NCI-H1092 treated with DMSO at 0.1 percent for 48 hours (cell line): ENCODE results near the gene PGAM2.

ENCODE experiments used
- DNase-seq: peaks from one replicate; lab custom pipeline; 2025; lab: John Stamatoyannopoulos, UW

Gene PGAM2

DNA sequence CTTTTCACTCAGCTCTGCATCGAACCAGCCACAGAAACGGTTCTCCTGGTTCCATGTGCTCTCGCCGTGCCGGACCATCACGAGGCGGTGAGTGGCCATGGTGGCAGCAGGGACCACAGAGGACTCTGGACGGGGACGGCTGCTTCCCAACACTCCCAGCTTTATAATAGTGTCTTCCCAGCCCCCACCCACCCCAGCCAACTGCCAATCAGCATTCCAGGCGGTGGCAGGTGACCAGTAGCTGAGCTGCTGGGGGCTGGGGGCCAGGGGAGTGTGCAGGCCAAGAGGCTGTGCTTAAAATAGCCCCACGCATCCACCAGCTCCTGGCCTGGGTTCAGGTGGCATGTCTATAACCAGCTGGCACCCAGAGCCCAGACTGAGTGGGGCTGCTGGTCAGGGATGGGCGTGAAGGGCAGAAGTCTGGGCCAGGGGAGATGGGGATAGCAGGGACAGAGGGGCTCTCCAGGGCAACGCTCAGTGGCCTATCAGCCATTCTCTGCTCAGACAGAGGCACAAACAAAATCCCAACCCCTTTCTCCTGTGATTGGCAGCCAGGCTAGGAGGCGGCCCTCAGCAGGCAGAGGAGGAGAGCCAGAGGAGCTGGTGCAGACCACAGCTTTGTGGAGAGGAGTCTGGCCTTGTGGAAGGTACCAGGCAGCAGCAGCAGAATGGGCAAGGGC lies at the start of gene PGAM2:
Gene PGAM2 (minus strand): TSS at position 137 of the 680 bp plus-strand sequence. CDS start 38 bp downstream, at position 99.
- peak; percentile 27 for DNase-seq

DNA sequence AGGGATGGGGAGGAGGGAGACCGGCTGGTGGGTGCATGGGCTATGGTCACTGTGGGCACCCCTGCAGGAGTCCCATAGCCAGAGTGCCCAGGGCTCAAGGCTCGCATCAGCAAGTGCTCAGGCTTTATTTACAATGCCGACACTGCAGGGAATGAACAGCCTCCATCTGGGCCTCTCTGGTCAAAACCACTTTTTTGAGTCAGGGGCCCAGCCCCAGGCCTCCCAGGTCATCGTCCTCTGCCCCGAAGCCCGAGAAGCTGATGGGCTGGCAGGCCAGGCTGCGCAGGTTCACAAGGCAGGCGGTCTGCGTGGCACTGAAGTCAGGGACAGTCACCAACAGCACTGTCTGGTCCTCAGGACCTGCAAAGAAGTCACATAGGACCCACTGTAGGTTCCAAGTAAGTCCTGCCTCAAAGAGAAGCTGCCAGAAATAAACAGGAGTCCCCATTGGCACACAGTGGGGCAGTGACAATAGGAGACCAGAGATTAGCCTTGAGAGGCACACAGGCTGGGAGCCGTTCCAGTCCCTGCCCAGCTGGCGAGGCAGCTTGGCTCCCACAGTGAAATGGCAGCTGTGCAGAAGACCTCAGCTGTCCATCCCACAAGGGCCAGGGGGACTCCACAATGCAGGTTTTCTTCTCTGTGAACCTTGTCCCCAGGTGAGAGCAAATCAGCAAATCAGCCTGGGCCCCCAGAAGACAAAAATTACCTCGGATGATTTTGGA lies 49.4 kb upstream of the PGAM2 start:
- peak; percentile 15 for DNase-seq

DNA sequence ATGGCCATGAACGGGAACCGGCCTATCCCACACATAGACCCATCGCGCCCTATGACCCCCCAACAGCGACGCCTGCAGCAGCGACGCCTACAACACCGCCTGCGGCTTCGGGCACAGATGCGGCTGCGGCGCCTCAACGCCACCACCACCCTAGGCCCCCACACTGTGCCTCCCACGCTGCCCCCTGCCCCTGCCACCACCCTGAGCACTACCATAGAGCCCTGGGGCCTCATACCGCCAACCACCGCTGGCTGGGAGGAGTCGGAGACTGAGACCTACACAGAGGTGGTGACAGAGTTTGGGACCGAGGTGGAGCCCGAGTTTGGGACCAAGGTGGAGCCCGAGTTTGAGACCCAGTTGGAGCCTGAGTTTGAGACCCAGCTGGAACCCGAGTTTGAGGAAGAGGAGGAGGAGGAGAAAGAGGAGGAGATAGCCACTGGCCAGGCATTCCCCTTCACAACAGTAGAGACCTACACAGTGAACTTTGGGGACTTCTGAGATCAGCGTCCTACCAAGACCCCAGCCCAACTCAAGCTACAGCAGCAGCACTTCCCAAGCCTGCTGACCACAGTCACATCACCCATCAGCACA lies 48.5 kb upstream of the PGAM2 start:
- DNase-seq: no peak

DNA sequence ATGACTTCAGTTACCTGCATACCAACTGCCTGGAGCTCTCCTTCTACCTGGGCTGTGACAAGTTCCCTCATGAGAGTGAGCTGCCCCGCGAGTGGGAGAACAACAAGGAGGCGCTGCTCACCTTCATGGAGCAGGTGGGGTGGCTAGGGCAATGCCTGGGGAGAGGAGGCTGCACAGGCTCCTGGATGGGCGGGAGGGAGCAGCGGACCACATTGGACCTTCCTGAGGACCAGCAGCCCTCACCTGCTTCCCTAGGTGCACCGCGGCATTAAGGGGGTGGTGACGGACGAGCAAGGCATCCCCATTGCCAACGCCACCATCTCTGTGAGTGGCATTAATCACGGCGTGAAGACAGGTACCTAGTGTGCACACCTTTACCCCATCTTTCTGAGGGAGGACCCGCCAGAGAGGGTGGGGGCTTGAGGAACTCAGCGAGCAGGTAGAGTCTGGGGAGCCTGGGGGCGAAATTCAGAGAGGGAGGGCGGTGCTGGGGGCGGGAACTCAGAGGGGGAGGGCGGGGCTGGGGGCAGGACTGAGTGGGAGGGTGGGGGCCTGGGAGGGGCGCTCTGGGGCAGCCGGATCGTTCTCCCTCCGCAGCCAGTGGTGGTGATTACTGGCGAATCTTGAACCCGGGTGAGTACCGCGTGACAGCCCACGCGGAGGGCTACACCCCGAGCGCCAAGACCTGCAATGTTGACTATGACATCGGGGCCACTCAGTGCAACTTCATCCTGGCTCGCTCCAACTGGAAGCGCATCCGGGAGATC lies 47.8 kb upstream of the PGAM2 start:
- no peak for DNase-seq

DNA sequence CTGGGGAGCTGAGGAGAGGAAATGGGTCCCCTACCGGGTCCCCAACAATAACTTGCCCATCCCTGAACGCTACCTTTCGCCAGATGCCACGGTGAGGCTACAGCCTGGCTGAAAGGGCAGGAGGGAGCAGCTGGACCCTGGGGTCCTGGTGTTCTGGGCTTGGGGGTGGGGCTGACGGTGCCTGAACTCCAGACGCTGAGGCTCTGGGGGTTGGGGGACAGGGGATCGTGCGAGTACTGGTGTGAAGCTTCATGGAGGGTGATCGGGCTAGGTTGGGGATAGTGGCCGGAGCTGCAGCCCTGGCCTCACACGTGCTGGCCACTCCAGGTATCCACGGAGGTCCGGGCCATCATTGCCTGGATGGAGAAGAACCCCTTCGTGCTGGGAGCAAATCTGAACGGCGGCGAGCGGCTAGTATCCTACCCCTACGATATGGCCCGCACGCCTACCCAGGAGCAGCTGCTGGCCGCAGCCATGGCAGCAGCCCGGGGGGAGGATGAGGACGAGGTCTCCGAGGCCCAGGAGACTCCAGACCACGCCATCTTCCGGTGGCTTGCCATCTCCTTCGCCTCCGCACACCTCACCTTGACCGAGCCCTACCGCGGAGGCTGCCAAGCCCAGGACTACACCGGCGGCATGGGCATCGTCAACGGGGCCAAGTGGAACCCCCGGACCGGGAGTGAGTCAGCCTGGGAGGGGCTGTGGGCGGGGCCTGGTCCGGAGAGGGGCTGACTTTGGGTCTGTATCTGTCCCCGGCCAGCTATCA lies 47.0 kb upstream of the PGAM2 start:
- DNase-seq: peak; percentile 44

DNA sequence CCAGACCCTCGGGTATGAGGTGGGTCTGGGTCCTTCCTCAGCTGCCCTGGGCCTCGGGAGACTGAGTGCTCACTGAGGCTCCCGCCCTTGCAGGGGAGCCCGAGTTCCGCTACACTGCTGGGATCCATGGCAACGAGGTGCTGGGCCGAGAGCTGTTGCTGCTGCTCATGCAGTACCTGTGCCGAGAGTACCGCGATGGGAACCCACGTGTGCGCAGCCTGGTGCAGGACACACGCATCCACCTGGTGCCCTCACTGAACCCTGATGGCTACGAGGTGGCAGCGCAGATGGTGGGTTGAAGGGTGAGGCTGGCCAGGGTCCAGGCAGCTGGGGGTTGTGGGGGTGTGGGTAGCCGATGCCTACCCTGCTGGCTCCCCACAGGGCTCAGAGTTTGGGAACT lies 46.4 kb upstream of the PGAM2 start:
- no peak for DNase-seq

DNA sequence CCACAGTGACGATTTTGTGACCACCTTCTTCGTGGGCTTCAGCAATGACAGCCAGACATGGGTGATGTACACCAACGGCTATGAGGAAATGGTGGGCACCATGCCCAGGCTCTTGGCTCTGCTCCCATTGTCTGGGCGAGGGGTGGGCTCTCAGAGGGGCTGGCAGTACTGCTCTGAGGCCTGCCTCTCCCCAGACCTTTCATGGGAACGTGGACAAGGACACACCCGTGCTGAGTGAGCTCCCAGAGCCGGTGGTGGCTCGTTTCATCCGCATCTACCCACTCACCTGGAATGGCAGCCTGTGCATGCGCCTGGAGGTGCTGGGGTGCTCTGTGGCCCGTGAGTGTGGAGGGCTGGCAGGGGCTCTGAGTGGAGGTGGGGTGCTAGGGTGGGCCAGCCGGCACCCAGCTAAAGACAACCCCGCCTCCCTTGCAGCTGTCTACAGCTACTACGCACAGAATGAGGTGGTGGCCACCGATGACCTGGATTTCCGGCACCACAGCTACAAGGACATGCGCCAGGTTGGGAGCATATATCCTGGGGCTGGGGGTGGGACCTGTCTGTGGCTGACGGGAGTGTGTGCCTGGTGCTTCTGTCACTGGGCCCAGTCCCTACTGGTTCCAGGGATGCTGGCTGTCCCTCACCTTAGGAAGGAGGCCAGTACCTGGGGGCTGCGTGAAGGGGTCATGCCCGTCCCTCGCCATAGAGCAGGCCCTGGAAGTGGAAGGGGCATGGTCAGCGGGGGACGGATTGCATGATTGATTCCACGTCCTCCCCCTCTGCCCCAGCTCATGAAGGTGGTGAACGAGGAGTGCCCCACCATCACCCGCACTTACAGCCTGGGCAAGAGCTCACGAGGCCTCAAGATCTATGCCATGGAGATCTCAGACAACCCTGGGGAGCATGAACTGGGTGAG lies 45.6 kb upstream of the PGAM2 start:
- DNase-seq: peak; percentile 78

DNA sequence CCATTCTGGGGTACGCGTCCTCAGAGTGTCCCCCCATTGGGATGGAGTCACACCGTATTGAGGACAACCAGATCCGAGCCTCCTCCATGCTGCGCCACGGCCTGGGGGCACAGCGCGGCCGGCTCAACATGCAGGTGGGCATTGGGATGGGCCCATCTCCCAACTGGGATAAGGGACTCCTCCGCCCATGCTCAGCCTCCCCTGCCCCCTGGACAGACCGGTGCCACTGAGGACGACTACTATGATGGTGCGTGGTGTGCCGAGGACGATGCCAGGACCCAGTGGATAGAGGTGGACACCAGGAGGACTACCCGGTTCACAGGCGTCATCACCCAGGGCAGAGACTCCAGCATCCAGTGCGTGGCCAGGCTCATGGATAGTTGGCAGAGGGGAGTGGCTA lies 44.6 kb upstream of the PGAM2 start:
- DNase-seq: no peak

DNA sequence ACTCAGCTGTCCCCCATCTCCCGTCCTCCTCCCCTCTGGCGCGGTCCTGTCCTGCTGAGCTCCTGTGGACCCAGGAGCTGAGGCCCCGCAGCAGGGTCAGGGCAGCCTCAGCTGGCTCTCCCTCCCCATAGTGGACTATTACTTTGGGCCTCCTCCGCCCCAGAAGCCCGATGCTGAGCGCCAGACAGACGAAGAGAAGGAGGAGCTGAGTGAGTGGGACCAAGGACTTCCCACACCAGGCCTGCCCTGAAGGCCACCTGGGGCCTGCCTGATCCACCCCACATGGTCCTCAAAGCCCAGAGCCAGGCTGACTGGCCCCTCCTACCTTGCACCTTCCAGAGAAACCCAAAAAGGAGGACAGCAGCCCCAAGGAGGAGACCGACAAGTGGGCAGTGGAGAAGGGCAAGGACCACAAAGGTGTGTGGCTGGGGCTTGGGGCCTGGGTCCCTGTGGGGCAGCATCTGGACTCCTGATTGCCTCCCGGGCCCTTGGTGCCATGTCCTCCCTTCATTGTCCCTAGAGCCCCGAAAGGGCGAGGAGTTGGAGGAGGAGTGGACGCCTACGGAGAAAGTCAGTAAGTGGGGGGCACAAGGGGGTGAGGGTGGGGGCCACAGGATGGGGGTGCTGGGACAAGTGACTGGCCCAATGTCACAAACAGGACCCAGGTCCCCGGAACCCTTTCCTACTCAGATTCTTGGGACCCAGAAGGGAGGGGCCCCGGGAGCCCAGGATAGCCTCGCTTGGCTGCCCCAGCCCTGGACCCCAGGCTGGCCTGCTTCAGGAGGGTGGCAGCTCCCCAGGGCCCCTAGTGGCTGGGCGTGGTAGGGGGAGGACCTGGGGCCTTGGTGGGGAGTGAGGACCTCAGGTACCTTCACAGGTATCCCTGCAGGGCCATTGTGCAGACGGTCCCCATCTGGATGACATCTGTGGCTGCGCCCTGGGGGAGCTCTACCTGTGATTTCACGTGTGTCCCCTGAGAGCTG lies 43.7 kb upstream of the PGAM2 start:
- DNase-seq: no peak

DNA sequence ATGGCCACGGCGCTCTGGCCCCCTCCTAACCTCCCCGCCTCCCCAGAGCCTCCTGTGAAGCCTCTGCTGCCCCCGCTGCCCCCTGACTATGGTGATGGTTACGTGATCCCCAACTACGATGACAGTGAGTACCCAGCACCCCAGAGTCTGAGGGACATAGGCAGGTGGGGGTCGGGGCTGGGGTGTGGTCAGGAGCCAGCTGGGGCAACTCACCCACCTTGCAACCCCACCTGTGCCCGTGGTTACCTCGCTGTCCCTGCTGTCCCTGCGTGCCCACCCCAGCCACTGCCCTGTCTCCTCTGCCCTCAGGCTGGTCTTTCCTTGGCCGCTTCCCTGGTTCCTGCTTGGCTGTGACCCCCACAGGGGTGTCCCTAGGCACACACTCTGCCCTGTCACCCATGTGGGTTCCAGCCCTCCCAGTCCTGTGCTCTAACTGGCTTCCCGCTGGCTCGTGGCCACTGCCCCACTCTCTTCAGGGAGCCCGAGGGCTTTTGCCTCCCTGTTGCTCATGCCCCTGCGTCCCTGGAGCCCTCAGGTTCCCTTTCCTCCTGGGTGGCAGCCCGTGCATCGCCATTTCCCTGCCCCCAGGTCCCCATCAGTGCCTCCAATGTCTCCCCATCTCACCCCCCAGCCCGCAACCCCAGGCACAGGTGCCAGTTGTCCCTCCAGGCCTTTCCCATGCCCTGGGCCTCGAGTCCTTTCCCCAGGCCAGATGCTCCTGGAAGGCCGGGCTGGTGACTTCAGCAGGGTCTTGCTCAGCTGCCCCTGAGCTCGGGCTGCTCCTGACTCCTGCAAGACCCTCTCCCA lies 42.8 kb upstream of the PGAM2 start:
- no peak for DNase-seq

DNA sequence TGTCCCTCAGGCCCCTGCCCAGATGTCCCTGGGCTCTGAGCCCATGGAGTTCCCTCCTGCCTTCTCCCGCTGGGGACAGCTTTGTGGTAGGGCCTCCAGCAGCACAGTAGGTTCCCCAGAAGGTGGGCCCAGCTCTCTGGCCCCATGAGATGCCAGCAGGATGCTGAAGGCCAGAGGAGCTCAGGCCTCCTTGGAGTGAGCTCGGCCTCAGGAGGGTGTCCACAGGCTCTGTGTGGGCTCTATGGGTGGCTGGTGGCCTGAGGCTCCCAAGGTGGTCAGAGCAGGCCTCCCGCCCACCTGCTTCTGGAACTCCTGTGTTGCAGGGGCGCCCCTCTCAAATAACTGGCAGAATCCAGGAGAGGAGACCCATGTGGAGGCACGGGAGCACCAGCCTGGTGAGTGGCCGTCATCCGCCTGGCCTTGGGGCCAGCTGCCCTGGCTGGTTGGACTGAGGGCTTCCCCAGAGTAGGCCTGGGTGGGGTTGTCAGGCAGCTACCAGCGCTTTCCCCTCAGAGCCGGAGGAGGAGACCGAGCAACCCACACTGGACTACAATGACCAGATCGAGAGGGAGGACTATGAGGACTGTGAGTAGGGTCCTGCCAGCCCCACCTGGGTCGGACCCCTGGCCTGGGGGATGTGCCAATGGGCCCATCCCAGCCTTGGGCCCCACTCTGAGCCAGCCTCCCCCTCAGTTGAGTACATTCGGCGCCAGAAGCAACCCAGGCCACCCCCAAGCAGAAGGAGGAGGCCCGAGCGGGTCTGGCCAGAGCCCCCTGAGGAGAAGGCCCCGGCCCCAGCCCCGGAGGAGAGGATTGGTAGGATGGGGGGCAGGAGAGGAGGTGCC lies 42.0 kb upstream of the PGAM2 start:
- DNase-seq: no peak

DNA sequence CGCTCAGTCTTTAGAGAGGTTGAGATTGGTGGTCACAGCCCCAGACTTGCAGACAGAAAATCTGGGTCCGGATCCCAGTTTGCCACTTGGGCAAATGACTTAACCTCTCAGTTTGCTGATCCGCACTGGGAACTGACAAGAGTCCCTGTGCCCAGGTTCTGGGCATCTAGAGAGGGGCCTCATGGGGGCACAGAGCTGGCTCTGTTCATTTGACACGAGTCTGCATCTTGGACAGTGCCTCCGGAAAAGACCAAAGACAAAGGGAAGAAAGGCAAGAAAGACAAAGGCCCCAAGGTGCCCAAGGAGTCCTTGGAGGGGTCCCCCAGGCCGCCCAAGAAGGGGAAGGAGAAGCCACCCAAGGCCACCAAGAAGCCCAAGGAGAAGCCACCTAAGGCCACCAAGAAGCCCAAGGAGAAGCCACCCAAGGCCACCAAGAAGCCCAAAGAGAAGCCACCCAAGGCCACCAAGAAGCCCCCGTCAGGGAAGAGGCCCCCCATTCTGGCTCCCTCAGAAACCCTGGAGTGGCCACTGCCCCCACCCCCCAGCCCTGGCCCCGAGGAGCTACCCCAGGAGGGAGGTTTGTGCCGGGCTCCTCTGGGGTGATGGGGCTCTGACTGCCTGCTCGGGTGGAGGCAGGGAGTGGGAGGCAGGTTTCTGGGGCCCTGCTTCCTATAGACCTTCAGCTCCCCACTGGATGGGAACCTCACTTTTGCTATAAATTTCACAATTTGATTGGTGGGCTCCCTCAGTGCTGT lies 41.1 kb upstream of the PGAM2 start:
- no peak for DNase-seq

DNA sequence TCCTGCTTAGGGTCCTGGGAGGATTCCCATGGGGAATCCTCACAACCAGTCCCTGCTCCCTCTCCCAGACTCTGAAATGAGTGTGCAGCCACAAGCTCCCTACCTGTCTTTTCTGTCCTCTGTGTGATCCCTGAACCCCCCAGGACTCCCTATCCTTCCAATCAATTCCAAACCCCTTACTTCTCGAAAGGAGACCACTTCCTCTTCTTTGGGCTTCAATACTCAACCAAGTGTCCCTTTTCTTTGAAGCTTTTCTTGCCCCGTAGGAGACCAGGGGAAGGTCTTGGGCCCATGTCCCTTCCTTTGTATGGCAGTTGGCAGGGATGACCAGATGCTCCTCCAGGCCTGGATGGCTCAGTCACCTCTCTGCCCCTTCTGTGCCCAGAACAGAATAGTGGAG lies 40.5 kb upstream of the PGAM2 start:
- no peak for DNase-seq

DNA sequence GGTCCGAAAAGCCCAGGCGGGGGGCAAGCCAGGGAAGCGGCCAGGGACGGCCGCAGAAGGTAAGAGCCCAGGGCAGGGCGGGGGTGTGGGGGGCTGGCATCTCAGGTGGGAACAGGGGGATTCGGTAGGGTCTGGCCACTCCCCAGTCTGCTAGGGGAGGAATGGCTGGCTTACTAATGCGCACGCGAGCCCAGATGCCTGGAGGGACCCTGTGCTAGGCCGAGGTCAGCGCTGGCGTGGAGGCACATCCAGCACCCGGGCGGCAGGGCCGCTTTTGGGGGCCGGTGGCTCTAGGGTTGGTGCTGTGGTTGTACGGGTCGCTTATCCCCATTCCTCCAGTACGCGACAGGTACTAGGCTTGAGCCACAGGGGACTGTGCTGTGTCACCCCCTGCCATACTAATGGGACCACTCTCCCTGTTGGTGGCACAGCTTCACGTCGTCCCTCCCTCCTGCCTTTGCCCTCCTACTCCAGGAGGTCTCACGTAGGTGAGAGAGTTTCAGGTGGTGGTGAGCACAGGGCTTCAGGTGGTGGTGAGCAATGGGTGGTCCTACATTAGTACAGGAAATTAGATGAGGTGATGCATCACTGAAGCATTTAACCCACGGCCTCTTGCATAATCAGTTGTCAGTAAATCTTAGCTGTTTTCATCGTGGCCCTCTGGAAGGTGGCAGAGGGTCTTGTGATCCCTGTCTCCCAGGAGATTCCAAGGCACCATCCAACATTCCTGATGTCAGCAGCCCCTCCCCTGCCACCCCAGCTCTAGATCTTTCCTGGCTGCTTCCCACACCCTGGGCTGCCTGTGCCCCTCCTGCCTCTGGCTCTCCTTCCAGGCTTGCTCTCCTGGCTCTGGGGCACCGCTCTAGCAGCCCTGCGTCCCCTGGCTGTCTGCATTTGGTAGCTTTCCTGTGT lies 39.7 kb upstream of the PGAM2 start:
- no peak for DNase-seq

DNA sequence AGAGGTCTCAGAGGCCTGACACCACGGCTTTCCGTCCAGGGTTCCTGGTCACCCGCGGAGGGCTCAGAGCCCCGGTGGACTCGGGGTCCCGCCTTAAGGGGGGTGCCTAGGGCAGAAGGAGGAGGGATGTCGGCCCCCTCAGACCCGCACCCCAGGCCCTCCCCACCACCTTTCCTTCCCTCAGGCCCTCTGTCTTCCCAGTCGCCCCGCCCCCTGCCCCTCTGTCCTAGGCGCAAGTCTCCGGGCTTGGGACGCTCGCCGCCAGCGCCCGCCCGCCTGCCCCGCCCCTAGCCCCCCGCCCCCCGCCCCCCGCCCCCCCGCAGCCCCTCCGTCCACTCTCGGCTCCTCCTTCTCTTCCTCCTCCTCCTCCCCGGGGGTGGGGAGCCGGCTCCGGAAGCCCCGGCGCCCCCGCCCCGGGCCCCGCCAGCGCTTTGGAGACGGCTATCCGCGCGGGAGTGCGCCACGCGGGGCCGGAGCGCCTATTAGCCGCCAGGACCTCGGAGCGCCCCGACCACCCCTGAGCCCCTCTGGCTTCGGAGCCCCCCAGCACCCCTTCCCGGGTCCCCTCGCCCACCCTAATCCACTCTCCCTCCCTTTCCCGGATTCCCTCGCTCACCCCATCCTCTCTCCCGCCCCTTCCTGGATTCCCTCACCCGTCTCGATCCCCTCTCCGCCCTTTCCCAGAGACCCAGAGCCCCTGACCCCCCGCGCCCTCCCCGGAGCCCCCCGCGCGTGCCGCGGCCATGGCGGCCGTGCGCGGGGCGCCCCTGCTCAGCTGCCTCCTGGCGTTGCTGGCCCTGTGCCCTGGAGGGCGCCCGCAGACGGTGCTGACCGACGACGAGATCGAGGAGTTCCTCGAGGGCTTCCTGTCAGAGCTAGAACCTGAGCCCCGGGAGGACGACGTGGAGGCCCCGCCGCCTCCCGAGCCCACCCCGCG lies 38.8 kb upstream of the PGAM2 start, which contains the start of gene AEBP1:
Gene AEBP1 (plus strand): TSS at position 423 of the 937 bp plus-strand sequence. CDS start 321 bp downstream, at position 744.
- no peak for DNase-seq
